ENCODE results near the gene GAS2L2.
A peak's percentile ranks its signal among the peaks of the same experiment; 100 is the strongest.

The GAS2L2 gene

GRCh38 chr17:35790841-35791240 lies 37.8 kb upstream of the GAS2L2 start:
- WGBS, 2 experiments (ENCODE audit: insufficient coverage in 2 of 2): 83 to 100% methylated on average over 2 to 3 of the region's 3 CpGs
- Histone ChIP-seq H3K36me3 (ENCODE audit: control insufficient read depth, insufficient read depth, low read length) (no peaks in the 10 kb centered on the region), H3K4me1 (ENCODE audit: control insufficient read depth, insufficient read depth, low read length, poor library complexity, severe bottlenecking) (peaks cover 34% of the 10 kb centered on the region), H3K9me3 (ENCODE audit: control insufficient read depth, low read length) (no peaks in the 10 kb centered on the region), H3K27ac (ENCODE audit: low read depth, low read length, severe bottlenecking) (no peak overlapping the region), H3K4me3 (ENCODE audit: extremely low read depth, insufficient read depth, low read length, poor library complexity, severe bottlenecking) (no peak overlapping the region)

GRCh38 chr17:35788477-35789368 lies 35.7 kb upstream of the GAS2L2 start:
- Histone ChIP-seq H3K4me1 (ENCODE audit: control insufficient read depth, insufficient read depth, low read length, poor library complexity, severe bottlenecking) (peaks cover 34% of the 10 kb centered on the region), H3K27ac (ENCODE audit: low read depth, low read length, severe bottlenecking) (peak overlapping the region; percentile 96)
- WGBS, 2 experiments (ENCODE audit: insufficient coverage in 2 of 2): 20 to 33% methylated on average over 1 to 2 of the region's 2 CpGs

GRCh38 chr17:35786941-35787432 lies 33.9 kb upstream of the GAS2L2 start:
- H3K4me3 ChIP-seq (ENCODE audit: extremely low read depth, insufficient read depth, low read length, poor library complexity, severe bottlenecking): no peak overlapping the region
- no peaks in the 10 kb centered on the region for H3K9me3 ChIP-seq (ENCODE audit: control insufficient read depth, low read length)
- H3K27ac ChIP-seq (ENCODE audit: low read depth, low read length, severe bottlenecking): peak overlapping the region; percentile 96
- no peaks in the 10 kb centered on the region for H3K36me3 ChIP-seq (ENCODE audit: control insufficient read depth, insufficient read depth, low read length)
- WGBS, 2 experiments (ENCODE audit: insufficient coverage in 2 of 2): 28 to 47% methylated on average over 2 to 3 of the region's 3 CpGs
- H3K4me1 ChIP-seq (ENCODE audit: control insufficient read depth, insufficient read depth, low read length, poor library complexity, severe bottlenecking): peaks cover 37% of the 10 kb centered on the region

More at GRCh38 chr17:35788477-35789368, 35.7 kb upstream of the GAS2L2 start:
- no peaks in the 10 kb centered on the region for H3K36me3 ChIP-seq (ENCODE audit: control insufficient read depth, insufficient read depth, low read length)
- H3K9me3 ChIP-seq (ENCODE audit: control insufficient read depth, low read length): no peaks in the 10 kb centered on the region
- H3K4me3 ChIP-seq (ENCODE audit: extremely low read depth, insufficient read depth, low read length, poor library complexity, severe bottlenecking): no peak overlapping the region

GRCh38 chr17:35784895-35785294 lies 31.9 kb upstream of the GAS2L2 start:
- Histone ChIP-seq H3K4me3 (ENCODE audit: extremely low read depth, insufficient read depth, low read length, poor library complexity, severe bottlenecking) (no peak overlapping the region), H3K27ac (ENCODE audit: low read depth, low read length, severe bottlenecking) (no peak overlapping the region), H3K36me3 (ENCODE audit: control insufficient read depth, insufficient read depth, low read length) (no peaks in the 10 kb centered on the region), H3K4me1 (ENCODE audit: control insufficient read depth, insufficient read depth, low read length, poor library complexity, severe bottlenecking) (peaks cover 39% of the 10 kb centered on the region), H3K9me3 (ENCODE audit: control insufficient read depth, low read length) (no peaks in the 10 kb centered on the region)
- WGBS, 2 experiments (ENCODE audit: insufficient coverage in 2 of 2): 100% methylated on average over 1 of the region's 2 CpGs

GRCh38 chr17:35780950-35781349 lies 27.9 kb upstream of the GAS2L2 start:
- Histone ChIP-seq H3K4me3 (ENCODE audit: extremely low read depth, insufficient read depth, low read length, poor library complexity, severe bottlenecking) (no peak overlapping the region), H3K27ac (ENCODE audit: low read depth, low read length, severe bottlenecking) (no peak overlapping the region), H3K4me1 (ENCODE audit: control insufficient read depth, insufficient read depth, low read length, poor library complexity, severe bottlenecking) (peaks cover 13% of the 10 kb centered on the region), H3K9me3 (ENCODE audit: control insufficient read depth, low read length) (no peaks in the 10 kb centered on the region), H3K36me3 (ENCODE audit: control insufficient read depth, insufficient read depth, low read length) (no peaks in the 10 kb centered on the region)
- 72 to 88% methylated on average over 2 to 3 of the region's 3 CpGs for WGBS, 2 experiments (ENCODE audit: insufficient coverage in 2 of 2)

- Histone ChIP-seq H3K27ac (ENCODE audit: low read depth, low read length, severe bottlenecking) (no peak overlapping the region), H3K9me3 (ENCODE audit: control insufficient read depth, low read length) (no peaks in the 10 kb centered on the region), H3K36me3 (ENCODE audit: control insufficient read depth, insufficient read depth, low read length) (no peaks in the 10 kb centered on the region), H3K4me3 (ENCODE audit: extremely low read depth, insufficient read depth, low read length, poor library complexity, severe bottlenecking) (no peak overlapping the region), H3K4me1 (ENCODE audit: control insufficient read depth, insufficient read depth, low read length, poor library complexity, severe bottlenecking) (peaks cover 23% of the 10 kb centered on the region)
- WGBS, 2 experiments (ENCODE audit: insufficient coverage in 2 of 2): 93 to 96% methylated on average over 16 of the region's 16 CpGs
These were observed 25.7 kb upstream of the GAS2L2 start for GRCh38 chr17:35778641-35779196.

- Histone ChIP-seq H3K36me3 (ENCODE audit: control insufficient read depth, insufficient read depth, low read length) (no peaks in the 10 kb centered on the region), H3K4me3 (ENCODE audit: extremely low read depth, insufficient read depth, low read length, poor library complexity, severe bottlenecking) (no peak overlapping the region), H3K4me1 (ENCODE audit: control insufficient read depth, insufficient read depth, low read length, poor library complexity, severe bottlenecking) (peaks cover 19% of the 10 kb centered on the region), H3K9me3 (ENCODE audit: control insufficient read depth, low read length) (no peaks in the 10 kb centered on the region), H3K27ac (ENCODE audit: low read depth, low read length, severe bottlenecking) (no peak overlapping the region)
- WGBS, 2 experiments (ENCODE audit: insufficient coverage in 2 of 2): 86 to 94% methylated on average over 3 of the region's 6 CpGs
These were observed 22.5 kb upstream of the GAS2L2 start for GRCh38 chr17:35775583-35775982.

- no peaks in the 10 kb centered on the region for H3K36me3 ChIP-seq (ENCODE audit: control insufficient read depth, insufficient read depth, low read length)
- H3K4me3 ChIP-seq (ENCODE audit: extremely low read depth, insufficient read depth, low read length, poor library complexity, severe bottlenecking): no peak overlapping the region
- H3K9me3 ChIP-seq (ENCODE audit: control insufficient read depth, low read length): no peaks in the 10 kb centered on the region
- no peak overlapping the region for H3K27ac ChIP-seq (ENCODE audit: low read depth, low read length, severe bottlenecking)
- peaks cover 19% of the 10 kb centered on the region for H3K4me1 ChIP-seq (ENCODE audit: control insufficient read depth, insufficient read depth, low read length, poor library complexity, severe bottlenecking)
- 79 to 81% methylated on average over 2 to 4 of the region's 5 CpGs for WGBS, 2 experiments (ENCODE audit: insufficient coverage in 2 of 2)
These were observed 22.0 kb upstream of the GAS2L2 start for GRCh38 chr17:35775039-35775438.

GRCh38 chr17:35774499-35774898 lies 21.5 kb upstream of the GAS2L2 start:
- H3K36me3 ChIP-seq (ENCODE audit: control insufficient read depth, insufficient read depth, low read length): no peaks in the 10 kb centered on the region
- WGBS, 2 experiments (ENCODE audit: insufficient coverage in 2 of 2): 88 to 100% methylated on average over 1 to 4 of the region's 5 CpGs
- no peak overlapping the region for H3K27ac ChIP-seq (ENCODE audit: low read depth, low read length, severe bottlenecking)
- no peak overlapping the region for H3K4me3 ChIP-seq (ENCODE audit: extremely low read depth, insufficient read depth, low read length, poor library complexity, severe bottlenecking)
- no peaks in the 10 kb centered on the region for H3K9me3 ChIP-seq (ENCODE audit: control insufficient read depth, low read length)
- peaks cover 19% of the 10 kb centered on the region for H3K4me1 ChIP-seq (ENCODE audit: control insufficient read depth, insufficient read depth, low read length, poor library complexity, severe bottlenecking)

- 86 to 88% methylated on average over 8 to 10 of the region's 10 CpGs for WGBS, 2 experiments (ENCODE audit: insufficient coverage in 2 of 2)
- Histone ChIP-seq H3K9me3 (ENCODE audit: control insufficient read depth, low read length) (no peaks in the 10 kb centered on the region), H3K27ac (ENCODE audit: low read depth, low read length, severe bottlenecking) (peak overlapping the region; percentile 49), H3K4me3 (ENCODE audit: extremely low read depth, insufficient read depth, low read length, poor library complexity, severe bottlenecking) (no peak overlapping the region), H3K36me3 (ENCODE audit: control insufficient read depth, insufficient read depth, low read length) (no peaks in the 10 kb centered on the region), H3K4me1 (ENCODE audit: control insufficient read depth, insufficient read depth, low read length, poor library complexity, severe bottlenecking) (peaks cover 18% of the 10 kb centered on the region)
These were observed 20.8 kb upstream of the GAS2L2 start for GRCh38 chr17:35773679-35774425.
